NCI-H1105 (cell line): Measurements from ENCODE around the gene ST6GALNAC1.
A peak's percentile ranks its signal among the peaks of the same experiment; 100 is the strongest.
"Not testable (repeated sequence)": the region's sequence is repeated elsewhere in the genome, so short reads cannot be mapped to it uniquely, and the experiment has no call there.

Experiments used
- DNase-seq: peaks from one replicate; lab custom pipeline; 2025; lab: John Stamatoyannopoulos, UW

The ST6GALNAC1 gene

GRCh38 chr17:76642032-76642561 is 1.5 kb downstream of the ST6GALNAC1 start:
- no peak for DNase-seq

GRCh38 chr17:76641501-76641900 is 2.1 kb downstream of the ST6GALNAC1 start:
- no peak for DNase-seq

GRCh38 chr17:76640550-76641380 is 2.8 kb downstream of the ST6GALNAC1 start:
- no peak for DNase-seq

GRCh38 chr17:76638263-76638662 is 5.3 kb downstream of the ST6GALNAC1 start:
- no peak for DNase-seq

GRCh38 chr17:76636486-76637206 is 6.9 kb downstream of the ST6GALNAC1 start:
- DNase-seq = not testable (repeated sequence)

- no peak for DNase-seq
These were observed 7.7 kb downstream of the ST6GALNAC1 start for GRCh38 chr17:76635659-76636360.

- no peak for DNase-seq
These were observed 8.5 kb downstream of the ST6GALNAC1 start for GRCh38 chr17:76635039-76635438.

- no peak for DNase-seq
These were observed 9.8 kb downstream of the ST6GALNAC1 start for GRCh38 chr17:76633628-76634328.

- DNase-seq = no peak
These were observed 11.6 kb downstream of the ST6GALNAC1 start for GRCh38 chr17:76631821-76632565.

GRCh38 chr17:76630151-76630550 is 13.4 kb downstream of the ST6GALNAC1 start:
- no peak for DNase-seq

- DNase-seq = no peak
These were observed 16.0 kb downstream of the ST6GALNAC1 start for GRCh38 chr17:76627510-76627909.

- DNase-seq = no peak
These were observed 17.1 kb downstream of the ST6GALNAC1 start for GRCh38 chr17:76626442-76626841.

GRCh38 chr17:76625496-76625895 is 18.1 kb downstream of the ST6GALNAC1 start:
- no peak for DNase-seq

GRCh38 chr17:76623271-76624146 is 20.0 kb downstream of the ST6GALNAC1 start:
- peak; percentile 39 for DNase-seq

GRCh38 chr17:76617838-76618237 is 25.7 kb downstream of the ST6GALNAC1 start:
- DNase-seq = no peak

GRCh38 chr17:76614912-76615617 is 28.5 kb downstream of the ST6GALNAC1 start:
- DNase-seq = no peak

GRCh38 chr17:76614064-76614759 is 29.3 kb downstream of the ST6GALNAC1 start:
- not testable (repeated sequence) for DNase-seq

GRCh38 chr17:76612977-76613851 is 30.3 kb downstream of the ST6GALNAC1 start:
- no peak for DNase-seq
